Measurements from ENCODE around the gene GNAI2. TPM values are rescaled to one million over a fixed set of nuclear protein-coding genes. Genes with fewer than 3 reads are reported as not detected.
A peak's percentile ranks its signal among the peaks of the same experiment; 100 is the strongest.
"Not testable (repeated sequence)": the region's sequence is repeated elsewhere in the genome, so short reads cannot be mapped to it uniquely, and the experiment has no call there.

Gene GNAI2
- total RNA-seq, 1 donor from 2014 or later, result 237 TPM

DNA sequence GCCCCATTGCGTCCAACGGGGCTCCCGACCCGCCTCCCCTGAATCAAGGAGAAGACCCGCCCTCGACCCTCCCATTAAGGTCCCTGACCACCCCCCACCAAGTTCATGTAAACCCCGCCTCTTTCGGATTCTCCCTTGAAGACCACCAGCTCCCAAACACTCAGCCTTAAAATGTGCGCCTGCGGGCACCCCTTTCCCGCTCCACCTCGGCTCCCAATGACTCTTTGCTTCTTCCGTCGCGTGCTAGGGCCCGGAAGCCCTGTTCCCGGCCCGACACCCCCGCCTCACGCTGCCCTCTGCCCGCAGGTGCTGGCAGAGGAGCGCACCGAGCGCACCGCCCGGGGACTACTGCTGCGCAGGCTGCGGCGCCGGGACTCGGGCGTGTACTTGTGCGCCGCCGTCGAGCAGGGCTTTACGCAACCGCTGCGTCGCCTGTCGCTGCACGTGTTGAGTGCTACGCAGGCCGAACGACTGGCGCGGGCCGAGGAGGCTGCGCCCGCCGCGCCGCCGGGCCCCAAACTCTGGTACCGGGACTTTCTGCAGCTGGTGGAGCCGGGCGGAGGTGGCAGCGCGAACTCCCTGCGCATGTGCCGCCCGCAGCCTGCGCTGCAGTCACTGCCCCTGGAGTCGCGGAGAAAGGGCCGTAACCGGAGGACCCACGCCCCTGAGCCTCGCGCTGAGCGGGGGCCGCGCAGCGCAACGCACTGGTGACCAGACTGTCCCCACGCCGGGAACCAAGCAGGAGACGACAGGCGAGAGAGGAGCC is 40.2 kb downstream of the GNAI2 start:
- Mint-ChIP-seq H3K27ac (peak overlapping the region; percentile 40), H3K4me3 (no peak overlapping the region), H3K9me3 (no peaks in the 10 kb centered on the region), H3K27me3 (ENCODE audit: insufficient read depth) (peaks cover 40% of the 10 kb centered on the region), H3K36me3 (ENCODE audit: low read depth) (no peaks in the 10 kb centered on the region), H3K4me1 (ENCODE audit: low read depth) (peaks cover 21% of the 10 kb centered on the region)
- intact Hi-C loops (cut with micrococcal nuclease), result no loop called here
- DNase-seq (ENCODE audit: low spot score), result no peak

DNA sequence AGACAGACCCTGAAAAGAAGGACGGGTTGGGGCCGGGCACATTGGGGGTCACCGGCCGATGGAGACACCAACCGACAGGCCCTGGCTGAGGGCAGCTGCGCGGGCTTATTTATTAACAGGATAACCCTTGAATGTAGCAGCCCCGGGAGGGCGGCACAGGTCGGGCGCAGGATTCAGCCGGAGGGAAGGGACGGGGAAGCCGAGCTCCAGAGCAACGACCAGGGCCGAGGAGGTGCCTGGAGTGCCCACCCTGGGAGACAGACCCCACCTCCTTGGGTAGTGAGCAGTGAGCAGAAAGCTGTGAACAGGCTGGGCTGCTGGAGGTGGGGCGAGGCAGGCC is 40.7 kb downstream of the GNAI2 start:
- Mint-ChIP-seq H3K36me3 (ENCODE audit: low read depth) (no peaks in the 10 kb centered on the region), H3K9me3 (no peaks in the 10 kb centered on the region), H3K27me3 (ENCODE audit: insufficient read depth) (peaks cover 40% of the 10 kb centered on the region), H3K4me3 (no peak overlapping the region), H3K4me1 (ENCODE audit: low read depth) (peaks cover 21% of the 10 kb centered on the region), H3K27ac (no peak overlapping the region)
- intact Hi-C loops (cut with micrococcal nuclease), result no loop called here
- DNase-seq (ENCODE audit: low spot score), result no peak

DNA sequence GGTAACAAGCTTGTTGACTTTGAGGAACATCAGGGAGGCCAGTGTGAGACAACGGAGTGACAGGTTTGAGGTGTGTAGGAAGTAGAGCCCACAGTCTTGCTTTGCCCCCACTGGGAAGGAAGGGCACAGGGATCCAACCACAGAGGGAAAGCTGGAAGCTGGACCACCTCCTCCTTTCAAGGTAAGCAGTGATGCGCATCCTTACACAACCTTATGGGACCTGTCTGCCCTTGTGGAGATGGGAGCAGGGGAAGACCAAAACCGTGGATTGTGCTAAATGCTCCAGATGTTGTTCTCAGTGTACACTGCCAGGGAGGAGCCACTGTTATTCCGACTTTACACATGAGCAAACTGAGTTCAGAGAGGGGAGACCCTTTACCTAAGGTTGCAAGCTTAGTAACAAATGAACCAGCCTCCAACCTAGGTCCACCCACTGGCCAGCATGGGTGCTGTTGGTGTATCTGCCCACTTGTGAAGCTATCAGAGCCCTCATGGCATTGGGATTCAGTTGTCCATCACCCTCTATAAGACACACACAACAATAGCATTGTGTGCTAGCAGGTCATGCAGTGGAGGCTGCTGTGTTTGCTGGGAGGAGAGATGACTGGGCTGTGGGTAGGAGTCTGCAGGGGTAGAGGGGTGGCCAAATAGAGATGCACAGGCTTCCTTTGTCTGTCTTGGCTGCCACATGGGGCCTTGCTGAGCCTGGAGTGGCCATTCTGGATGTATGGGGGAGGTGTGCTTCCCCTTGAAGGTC is 42.3 kb downstream of the GNAI2 start:
- intact Hi-C loops (cut with micrococcal nuclease), result no loop called here
- Mint-ChIP-seq H3K4me1 (ENCODE audit: low read depth) (peaks cover 16% of the 10 kb centered on the region), H3K4me3 (no peak overlapping the region), H3K9me3 (no peaks in the 10 kb centered on the region), H3K27ac (no peak overlapping the region), H3K36me3 (ENCODE audit: low read depth) (no peaks in the 10 kb centered on the region), H3K27me3 (ENCODE audit: insufficient read depth) (peaks cover 36% of the 10 kb centered on the region)
- DNase-seq (ENCODE audit: low spot score), result no peak

DNA sequence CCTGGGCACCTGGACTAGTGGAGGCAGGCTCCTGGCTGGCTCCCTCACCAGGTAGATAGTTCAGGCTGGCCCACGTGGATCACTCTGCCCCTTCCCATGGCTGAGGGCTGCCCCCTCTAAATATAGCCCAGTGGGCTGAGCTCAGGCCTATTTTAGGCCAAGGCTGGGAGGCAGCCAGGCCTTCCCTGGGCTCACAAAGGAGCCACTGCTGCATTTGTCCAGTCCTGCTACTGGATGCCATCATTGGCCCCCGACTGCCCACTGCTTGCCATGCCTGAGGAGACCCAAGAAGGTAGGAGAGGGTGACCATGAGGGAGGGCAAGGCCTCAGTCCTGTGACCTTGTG is 42.8 kb downstream of the GNAI2 start, which contains the start of gene LSMEM2:
Gene LSMEM2, plus strand, starts transcription at position 208 of the 345 bp plus-strand sequence. Its CDS starts 27 bp downstream, at position 235.
- H3K4me1 Mint-ChIP-seq (ENCODE audit: low read depth), result peaks cover 16% of the 10 kb centered on the region
- intact Hi-C loops (cut with micrococcal nuclease), result no loop called here
- DNase-seq (ENCODE audit: low spot score), result no peak
- H3K9me3 Mint-ChIP-seq, result no peaks in the 10 kb centered on the region
- peaks cover 36% of the 10 kb centered on the region for H3K27me3 Mint-ChIP-seq (ENCODE audit: insufficient read depth)
- H3K4me3 Mint-ChIP-seq, result no peak within 1 kb of the TSS
- H3K36me3 Mint-ChIP-seq (ENCODE audit: low read depth), result no peaks in the 10 kb centered on the region
- no peak within 1 kb of the TSS for H3K27ac Mint-ChIP-seq

DNA sequence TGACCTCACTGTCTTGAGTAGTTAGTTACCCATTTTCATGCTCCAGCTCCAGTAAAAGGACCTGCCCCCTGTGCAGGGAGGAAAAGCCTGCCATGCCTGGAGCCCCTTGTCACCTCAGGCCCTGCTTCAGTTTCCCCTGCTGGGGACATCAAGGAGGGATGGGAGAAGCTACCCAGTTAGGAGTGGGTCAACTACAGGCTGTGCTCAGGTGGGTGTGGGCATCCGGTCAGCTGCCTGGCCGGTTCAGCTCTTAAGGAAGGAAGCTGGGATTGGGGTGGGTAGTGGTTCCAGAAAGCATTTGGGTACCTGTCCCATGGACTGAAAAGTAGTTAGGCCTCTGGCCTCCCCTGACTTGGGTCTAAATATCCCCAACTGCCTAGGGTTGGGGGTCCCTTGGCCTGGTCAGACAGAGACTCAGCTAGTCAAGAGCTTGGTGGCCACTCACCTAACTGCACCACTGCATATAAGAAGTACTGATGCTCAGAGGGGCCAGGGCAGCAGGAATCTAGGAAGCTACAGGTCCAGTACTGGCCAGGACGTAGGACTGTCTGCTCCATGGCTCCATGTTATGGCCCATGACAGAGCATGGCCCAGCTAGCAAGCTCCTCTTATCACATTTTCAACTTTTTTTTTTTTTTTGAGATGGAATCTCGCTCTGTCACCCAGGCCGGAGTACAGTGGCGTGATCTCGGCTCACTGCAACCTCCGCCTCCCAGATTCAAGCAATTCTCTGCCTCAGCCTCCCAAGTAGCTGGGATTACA is 43.4 kb downstream of the GNAI2 start:
- intact Hi-C loops (cut with micrococcal nuclease), result no loop called here
- no peak overlapping the region for H3K4me3 Mint-ChIP-seq
- peaks cover 11% of the 10 kb centered on the region for H3K4me1 Mint-ChIP-seq (ENCODE audit: low read depth)
- no peaks in the 10 kb centered on the region for H3K9me3 Mint-ChIP-seq
- no peak overlapping the region for H3K27ac Mint-ChIP-seq
- H3K36me3 Mint-ChIP-seq (ENCODE audit: low read depth), result no peaks in the 10 kb centered on the region
- H3K27me3 Mint-ChIP-seq (ENCODE audit: insufficient read depth), result peaks cover 31% of the 10 kb centered on the region
- no peak for DNase-seq (ENCODE audit: low spot score)

DNA sequence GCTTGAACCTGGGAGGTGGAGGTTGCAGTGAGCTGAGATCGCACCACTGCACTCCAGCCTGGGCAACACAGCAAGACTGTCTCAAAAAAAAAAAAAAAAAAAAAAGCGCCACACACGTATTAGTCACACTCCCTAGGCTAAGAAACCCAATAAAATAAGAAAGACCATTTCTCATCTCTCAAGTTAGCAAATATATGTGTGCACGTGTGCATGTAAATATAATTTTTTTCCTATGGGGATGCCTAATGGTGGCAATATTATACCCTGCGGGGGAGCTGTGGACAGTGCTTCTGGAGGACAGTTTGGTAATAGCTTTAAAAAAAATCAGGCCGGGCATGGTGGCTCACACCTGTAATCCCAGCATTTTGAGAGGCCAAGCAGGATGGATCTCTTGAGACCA is 48.1 kb downstream of the GNAI2 start:
- intact Hi-C loops (cut with micrococcal nuclease); H3K27me3 Mint-ChIP-seq (ENCODE audit: insufficient read depth); H3K36me3 Mint-ChIP-seq (ENCODE audit: low read depth); H3K4me3 Mint-ChIP-seq; DNase-seq (ENCODE audit: low spot score); H3K9me3 Mint-ChIP-seq; H3K27ac Mint-ChIP-seq; H3K4me1 Mint-ChIP-seq (ENCODE audit: low read depth): not testable (repeated sequence)

DNA sequence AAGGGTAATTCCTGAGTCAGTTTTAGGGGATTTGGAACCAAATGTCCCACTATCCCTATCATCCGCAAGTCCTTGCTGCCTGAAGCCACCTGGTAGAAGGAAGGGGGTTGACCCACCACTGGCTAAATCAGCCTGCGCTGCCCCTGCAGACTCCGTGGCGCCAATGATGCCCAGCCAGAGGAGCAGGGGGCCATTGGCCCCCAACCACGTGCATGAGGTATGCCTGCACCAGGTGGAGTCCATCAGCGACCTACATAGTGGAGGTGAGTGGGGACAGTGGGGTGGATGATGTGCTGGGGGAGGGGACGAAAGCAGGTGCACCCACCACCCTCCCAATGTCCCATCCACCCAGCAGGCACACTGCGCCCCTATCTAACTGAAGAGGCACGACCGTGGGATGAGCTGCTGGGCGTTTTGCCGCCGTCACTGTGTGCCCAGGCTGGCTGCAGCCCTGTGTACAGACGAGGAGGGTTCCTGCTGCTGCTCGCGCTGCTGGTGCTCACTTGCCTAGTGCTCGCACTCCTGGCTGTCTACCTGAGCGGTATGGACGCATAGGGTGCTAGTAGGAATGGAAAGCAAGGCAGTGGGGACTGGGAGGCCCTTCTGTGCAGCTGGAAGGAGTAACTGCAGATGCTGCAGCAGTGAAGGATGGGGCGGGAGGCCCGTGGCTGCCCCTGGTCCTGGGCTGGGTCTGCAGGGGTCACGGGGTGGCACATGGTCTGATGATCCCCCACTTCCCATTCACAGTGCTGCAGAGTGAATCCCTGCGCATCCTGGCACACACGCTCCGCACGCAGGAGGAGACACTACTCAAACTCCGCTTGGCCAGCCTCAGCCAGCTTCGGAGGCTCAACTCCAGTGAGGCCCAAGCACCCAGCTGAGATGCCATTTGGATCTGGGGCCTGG is 50.6 kb downstream of the GNAI2 start:
- Mint-ChIP-seq H3K27me3 (ENCODE audit: insufficient read depth) (no peaks in the 10 kb centered on the region), H3K27ac (no peak overlapping the region), H3K9me3 (no peaks in the 10 kb centered on the region), H3K36me3 (ENCODE audit: low read depth) (peaks cover 15% of the 10 kb centered on the region), H3K4me3 (no peak overlapping the region), H3K4me1 (ENCODE audit: low read depth) (peaks cover 6% of the 10 kb centered on the region)
- intact Hi-C loops (cut with micrococcal nuclease), result no loop called here
- DNase-seq (ENCODE audit: low spot score), result no peak

DNA sequence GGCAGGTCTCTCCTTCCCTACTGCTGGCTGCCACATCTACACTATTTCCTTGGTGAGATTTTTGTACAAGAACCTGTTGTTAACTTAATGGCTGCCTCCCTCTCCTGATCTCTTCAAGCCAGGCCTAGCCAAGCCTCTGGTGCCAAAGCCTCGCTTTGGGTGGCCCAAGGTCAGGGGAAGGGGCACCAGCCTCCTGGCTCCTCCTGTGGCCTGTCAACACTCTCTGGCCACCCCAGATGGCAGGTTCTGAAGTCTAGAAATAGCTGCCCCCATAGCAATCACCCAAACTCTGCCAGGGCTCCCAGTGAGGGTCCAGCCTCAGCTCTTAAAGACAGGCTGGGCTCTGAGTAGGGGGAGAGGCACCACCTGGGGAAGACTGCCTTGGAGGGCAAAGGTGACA is 51.3 kb downstream of the GNAI2 start:
- H3K36me3 Mint-ChIP-seq (ENCODE audit: low read depth), result peaks cover 15% of the 10 kb centered on the region
- H3K9me3 Mint-ChIP-seq, result no peaks in the 10 kb centered on the region
- intact Hi-C loops (cut with micrococcal nuclease), result no loop called here
- no peak overlapping the region for H3K27ac Mint-ChIP-seq
- H3K4me1 Mint-ChIP-seq (ENCODE audit: low read depth), result peaks cover 6% of the 10 kb centered on the region
- H3K4me3 Mint-ChIP-seq, result no peak overlapping the region
- no peak for DNase-seq (ENCODE audit: low spot score)
- no peaks in the 10 kb centered on the region for H3K27me3 Mint-ChIP-seq (ENCODE audit: insufficient read depth)

DNA sequence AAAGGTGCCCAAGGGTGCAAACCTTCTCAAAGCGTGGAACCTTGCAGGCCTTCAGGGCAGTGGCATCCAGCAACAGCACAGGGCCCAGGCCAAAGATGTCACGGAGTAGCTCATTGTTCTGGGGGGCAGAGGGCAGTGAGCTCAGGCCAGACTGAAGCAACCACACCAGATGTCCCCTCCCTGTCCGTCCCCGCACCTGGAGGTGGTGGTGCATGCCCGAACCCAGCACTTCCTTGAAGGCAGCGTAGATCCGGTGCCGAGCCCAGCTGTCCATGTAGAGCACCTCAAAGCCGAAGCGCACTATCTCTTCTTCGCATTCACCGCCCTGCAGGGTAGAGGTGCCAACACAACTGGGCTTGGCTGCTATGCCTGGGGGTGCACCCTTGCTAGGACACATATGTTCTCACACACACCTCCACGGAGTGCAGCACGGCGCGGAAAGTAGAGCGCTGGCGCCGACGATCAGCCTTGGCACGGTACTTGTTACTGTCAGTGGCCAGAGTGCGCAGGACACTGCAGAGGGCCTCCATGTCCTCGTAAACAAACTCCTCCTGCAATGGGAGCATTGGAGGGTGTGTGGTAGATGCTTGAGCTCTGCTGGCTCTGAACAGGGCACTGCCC is 52.5 kb downstream of the GNAI2 start:
- Mint-ChIP-seq H3K36me3 (ENCODE audit: low read depth) (peaks cover 15% of the 10 kb centered on the region), H3K9me3 (no peaks in the 10 kb centered on the region), H3K27ac (no peak overlapping the region), H3K4me1 (ENCODE audit: low read depth) (peaks cover 14% of the 10 kb centered on the region), H3K4me3 (no peak overlapping the region), H3K27me3 (ENCODE audit: insufficient read depth) (no peaks in the 10 kb centered on the region)
- intact Hi-C loops (cut with micrococcal nuclease), result no loop called here
- DNase-seq (ENCODE audit: low spot score), result no peak

DNA sequence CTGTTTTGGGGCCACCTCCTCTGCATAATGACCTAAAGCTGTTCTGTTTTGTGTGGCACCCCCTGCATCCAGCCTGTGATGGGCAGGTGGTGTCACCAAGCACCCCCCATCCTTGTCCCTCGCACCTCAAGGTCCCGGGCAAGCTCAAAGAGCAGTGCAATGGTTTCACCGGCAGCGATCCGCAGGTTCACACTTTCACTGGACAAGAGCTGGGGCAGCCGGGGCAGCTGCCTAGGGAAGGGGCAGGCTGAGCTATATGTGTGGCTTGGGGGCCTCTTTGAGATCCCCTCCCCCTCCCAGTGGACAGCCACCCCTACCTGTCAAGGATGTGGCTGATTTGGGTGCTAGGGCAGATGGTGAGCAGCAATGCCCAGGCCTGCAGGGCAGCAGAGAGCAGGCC is 53.1 kb downstream of the GNAI2 start:
- Mint-ChIP-seq H3K27ac (no peak overlapping the region), H3K27me3 (ENCODE audit: insufficient read depth) (no peaks in the 10 kb centered on the region), H3K9me3 (no peaks in the 10 kb centered on the region), H3K36me3 (ENCODE audit: low read depth) (peaks cover 15% of the 10 kb centered on the region), H3K4me3 (peak overlapping the region; percentile 63), H3K4me1 (ENCODE audit: low read depth) (peaks cover 14% of the 10 kb centered on the region)
- DNase-seq (ENCODE audit: low spot score), result no peak
- intact Hi-C loops (cut with micrococcal nuclease), result no loop called here

DNA sequence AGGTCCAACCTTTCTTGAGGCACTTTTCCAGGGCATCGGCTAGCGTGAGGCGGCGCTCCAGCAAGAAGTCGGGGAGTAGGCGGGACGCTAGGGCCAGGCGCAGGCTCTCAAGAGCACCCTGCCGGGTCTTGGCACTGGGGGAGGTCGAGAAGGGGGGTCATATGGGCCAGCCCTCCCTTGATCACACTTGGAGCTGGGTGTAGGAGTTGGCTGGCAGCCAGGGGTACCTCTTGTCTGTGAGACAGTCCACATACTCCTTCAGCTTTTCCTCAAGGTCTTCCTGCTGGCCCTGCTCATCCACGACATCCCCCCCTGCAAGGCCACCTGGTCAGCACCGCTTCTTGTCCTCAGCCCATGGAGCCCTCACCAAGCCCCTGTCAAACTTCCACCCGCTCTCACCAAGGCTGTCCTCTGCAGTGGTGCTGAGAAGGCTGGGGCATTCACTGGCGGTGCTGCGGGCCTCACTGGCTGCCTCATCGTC is 54.2 kb downstream of the GNAI2 start:
- Mint-ChIP-seq H3K9me3 (no peaks in the 10 kb centered on the region), H3K4me3 (peak overlapping the region; percentile 63), H3K36me3 (ENCODE audit: low read depth) (peaks cover 15% of the 10 kb centered on the region), H3K4me1 (ENCODE audit: low read depth) (peaks cover 14% of the 10 kb centered on the region), H3K27me3 (ENCODE audit: insufficient read depth) (no peaks in the 10 kb centered on the region), H3K27ac (no peak overlapping the region)
- intact Hi-C loops (cut with micrococcal nuclease), result no loop called here
- no peak for DNase-seq (ENCODE audit: low spot score)

All from activated T-helper 1 cell treated with anti-CD3 and anti-CD28 coated beads, Interleukin-12 subunit alpha, Interleukin-12 subunit beta, Interleukin-2, Interleukin-4 antibody, amounts not matched to agents 30 ng/mL and 10 ng/mL and 1 ng/mL, durations not matched to agents 14 hours and 24 hours and 36 hours (primary cell).